Breast epithelium (tissue), 4 donors: ENCODE results near the gene APRT. TPM values are rescaled to one million over a fixed set of nuclear protein-coding genes. Genes with fewer than 3 reads are reported as not detected.
A peak's percentile ranks its signal among the peaks of the same experiment; 100 is the strongest.

ENCODE experiments used
- DNase-seq, 2 donors: peaks; one replicate each; pipeline ENCODE4 v3.0.0-alpha.2; 2019; ENCODE audit warnings: low spot score in 2 of 2
- H3K27ac ChIP-seq, 2 donors: fragments of 200-600 bp; sonication (generic) in 1 of 2; one replicate each; pipeline ENCODE4 v1.5.1; 2016 to 2019; ENCODE audit warnings: mild to moderate bottlenecking in 1 of 2
- H3K27me3 ChIP-seq, 2 donors: fragments of 200-600 bp; sonication (generic) in 1 of 2; one replicate each; pipeline versions ENCODE4 v1.5.1 to v1.6.0; 2017 to 2019; ENCODE audit warnings: control low read depth in 1 of 2, mild to moderate bottlenecking in 1 of 2
- H3K36me3 ChIP-seq: fragments of 200-600 bp; one replicate; pipeline ENCODE4 v1.5.1; 2019
- H3K4me1 ChIP-seq, 2 donors: fragments of 200-600 bp; sonication (generic); one replicate each; pipeline ENCODE4 v1.5.1; 2016 to 2019; ENCODE audit warnings: control low read depth in 1 of 2
- H3K4me3 ChIP-seq, 3 donors: fragments of 200-600 bp; sonication (generic); 1 replicate in 2 of 3; 2 replicates in 1 of 3; pipeline ENCODE4 v1.5.1; 2016 to 2019; ENCODE audit warnings: mild to moderate bottlenecking in 3 of 3, moderate library complexity in 2 of 3
- H3K9me3 ChIP-seq, 2 donors: fragments of 200-600 bp; sonication (generic) in 1 of 2; one replicate each; pipeline ENCODE4 v1.5.1; 2016 to 2019; ENCODE audit warnings: control low read depth in 1 of 2
- POLR2A ChIP-seq: fragments of 450-650 bp; IDR thresholded peaks from one replicate; pipeline ENCODE4 v1.6.1; 2016; ENCODE audit warnings: antibody characterized with exemption, mild to moderate bottlenecking, moderate library complexity
- POLR2AphosphoS5 ChIP-seq, 3 donors: sonication (generic); formaldehyde crosslinking; IDR thresholded peaks; one replicate each; pipeline ENCODE4 v1.6.1; 2017; ENCODE audit warnings: antibody characterized with exemption in 3 of 3
- intact Hi-C: fragments of 100-400 bp; cut with DNase I; formaldehyde crosslinking; loops from one replicate; pipeline ENCODE4 v1.15.1; 2023; ENCODE audit warnings: low total_unique reads
- total RNA-seq, 3 donors: library from RNA; depleted of rRNA; stranded (reverse); fragments of >200 nt; gene quantifications; one replicate each; pipeline ENCODE4 v1.1.0, GENCODE V29; 2016
- TF ChIP-seq, protein P1 (sequence below), 3 donors: fragments of 450-650 bp; IDR thresholded peaks; one replicate each; pipeline ENCODE4 v1.5.1; 2016 to 2017; ENCODE audit warnings: antibody characterized with exemption in 3 of 3, mild to moderate bottlenecking in 3 of 3, moderate library complexity in 3 of 3

APRT gene
- total RNA-seq, 3 donors from 2014 or later, result 93.8 to 152 (median 126) TPM

DNA sequence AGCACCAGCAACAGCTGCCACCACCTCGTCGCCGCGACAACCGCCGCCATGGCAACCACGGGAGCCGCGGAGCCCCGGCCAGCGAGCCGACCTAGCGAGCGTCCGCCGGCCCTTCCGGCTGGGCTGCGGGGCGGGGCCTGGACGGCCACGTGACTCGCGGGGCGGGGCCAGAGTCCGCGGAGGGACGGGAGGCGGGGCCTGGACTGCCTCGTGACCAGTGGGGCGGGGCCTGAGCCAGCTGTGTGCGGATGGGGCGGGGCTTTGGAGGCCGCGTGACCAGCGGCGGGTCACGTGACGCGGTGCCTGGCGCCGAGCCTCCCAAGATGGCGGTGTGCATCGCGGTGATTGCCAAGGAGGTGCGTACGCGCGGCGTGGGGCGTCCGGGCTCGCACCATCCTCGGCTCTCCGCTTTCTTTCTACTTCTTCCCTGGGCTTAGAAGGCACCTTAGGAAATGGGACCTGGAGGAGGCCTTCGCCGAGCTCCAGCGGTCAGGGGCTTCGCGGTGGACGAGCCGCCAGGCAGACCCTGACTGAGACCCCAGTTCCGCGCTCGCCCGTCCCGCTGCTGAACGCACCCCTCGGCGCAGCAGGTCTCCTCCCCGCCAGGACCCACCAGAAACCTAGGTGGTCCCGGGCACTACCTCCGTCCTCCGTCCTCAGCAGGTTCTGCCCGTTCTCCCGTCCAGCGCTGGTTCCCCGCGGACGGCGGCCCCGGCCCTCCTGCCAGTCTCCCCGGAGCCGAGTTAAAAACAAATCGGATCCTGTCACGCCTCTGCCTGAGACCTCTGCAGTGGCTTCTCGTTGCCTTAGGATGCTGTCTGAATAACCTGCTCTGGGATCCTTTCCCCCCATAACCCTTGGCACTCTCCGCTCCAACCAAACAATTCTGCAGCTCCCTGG is 45.4 kb upstream of the APRT start, which contains the start of the genes GALNS and TRAPPC2L:
Gene GALNS, minus strand, starts transcription at position 120 of the 900 bp plus-strand sequence. Its CDS starts 70 bp downstream, at position 50.
Gene TRAPPC2L, plus strand, starts transcription at position 300 of the 900 bp plus-strand sequence. Its CDS starts 24 bp downstream, at position 324.
- H3K36me3 ChIP-seq, result no peaks in the 10 kb centered on the region
- DNase-seq, result peak; percentile 98 to 100
- peak within 1 kb of the TSS; percentile 68 to 97 (median 75) for H3K4me3 ChIP-seq
- intact Hi-C loops, result loop anchor here (1.0 kb wide), 1 partner anchor 13 kb away; no protein-coding TSS in a partner anchor
- peaks cover 0 to 7% of the 10 kb centered on the region in 2 donors for H3K4me1 ChIP-seq
- TF ChIP-seq, protein P1, sequence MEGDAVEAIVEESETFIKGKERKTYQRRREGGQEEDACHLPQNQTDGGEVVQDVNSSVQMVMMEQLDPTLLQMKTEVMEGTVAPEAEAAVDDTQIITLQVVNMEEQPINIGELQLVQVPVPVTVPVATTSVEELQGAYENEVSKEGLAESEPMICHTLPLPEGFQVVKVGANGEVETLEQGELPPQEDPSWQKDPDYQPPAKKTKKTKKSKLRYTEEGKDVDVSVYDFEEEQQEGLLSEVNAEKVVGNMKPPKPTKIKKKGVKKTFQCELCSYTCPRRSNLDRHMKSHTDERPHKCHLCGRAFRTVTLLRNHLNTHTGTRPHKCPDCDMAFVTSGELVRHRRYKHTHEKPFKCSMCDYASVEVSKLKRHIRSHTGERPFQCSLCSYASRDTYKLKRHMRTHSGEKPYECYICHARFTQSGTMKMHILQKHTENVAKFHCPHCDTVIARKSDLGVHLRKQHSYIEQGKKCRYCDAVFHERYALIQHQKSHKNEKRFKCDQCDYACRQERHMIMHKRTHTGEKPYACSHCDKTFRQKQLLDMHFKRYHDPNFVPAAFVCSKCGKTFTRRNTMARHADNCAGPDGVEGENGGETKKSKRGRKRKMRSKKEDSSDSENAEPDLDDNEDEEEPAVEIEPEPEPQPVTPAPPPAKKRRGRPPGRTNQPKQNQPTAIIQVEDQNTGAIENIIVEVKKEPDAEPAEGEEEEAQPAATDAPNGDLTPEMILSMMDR (IDR thresholded peaks at IDR 0.05), result no peak
- TF ChIP-seq POLR2A (peak; percentile 46), POLR2AphosphoS5 (IDR thresholded peaks at IDR 0.05) (peak; percentile 85 to 92 (median 88))
- H3K27ac ChIP-seq, result peak within 1 kb of the TSS; percentile 79 to 91
- no peaks in the 10 kb centered on the region for H3K27me3 ChIP-seq
- H3K9me3 ChIP-seq, result no peaks in the 10 kb centered on the region

DNA sequence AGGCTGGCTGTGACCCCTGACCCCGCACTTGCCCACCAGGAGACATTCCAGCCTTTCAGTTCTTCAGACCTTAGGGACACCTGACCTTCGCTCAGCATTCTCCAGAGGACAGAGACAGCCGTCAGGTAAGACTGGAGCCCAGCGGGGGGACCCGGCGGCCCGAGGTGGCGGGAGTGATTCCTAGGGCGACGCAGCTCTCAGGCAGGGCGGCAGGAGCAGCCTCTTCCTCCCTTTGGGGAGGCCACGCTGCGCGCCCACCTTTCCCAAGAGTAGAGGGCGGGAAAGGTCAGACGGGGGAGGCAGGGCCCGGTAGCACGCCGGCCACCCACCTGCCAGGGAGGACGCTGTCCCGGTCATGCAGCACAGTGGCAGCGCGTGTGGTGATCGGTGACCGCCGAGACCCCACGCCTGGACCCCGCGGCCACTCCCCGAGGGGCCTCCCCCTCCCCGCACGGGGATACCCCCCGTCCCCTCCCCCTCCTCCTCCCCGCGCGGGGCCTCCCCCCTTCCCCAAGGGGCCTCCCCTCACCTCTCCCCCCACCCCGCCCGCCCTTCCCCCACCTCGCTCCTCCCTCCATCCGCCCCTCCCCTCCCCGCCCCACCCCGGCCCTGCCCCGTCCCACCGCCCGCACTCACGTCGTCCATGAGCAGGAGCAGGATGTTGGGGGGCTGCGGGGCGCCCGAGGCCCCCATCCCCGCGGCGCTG is 44.5 kb upstream of the APRT start:
- Histone ChIP-seq H3K9me3 (no peaks in the 10 kb centered on the region), H3K27ac (peak overlapping the region; percentile 79 to 91), H3K4me1 (peaks cover 0 to 7% of the 10 kb centered on the region in 2 donors), H3K36me3 (no peaks in the 10 kb centered on the region), H3K4me3 (peak overlapping the region; percentile 68 to 97 (median 75)), H3K27me3 (no peaks in the 10 kb centered on the region)
- intact Hi-C loops, result loop anchor here (1.0 kb wide), 1 partner anchor 12 kb away; no protein-coding TSS in a partner anchor
- DNase-seq, result no peak
- TF ChIP-seq POLR2AphosphoS5 (IDR thresholded peaks at IDR 0.05), result no peak
- TF ChIP-seq POLR2A, result no peak

- TF ChIP-seq POLR2AphosphoS5 (IDR thresholded peaks at IDR 0.05), result no peak
- TF ChIP-seq, protein P1 (IDR thresholded peaks at IDR 0.05), result no peak
- TF ChIP-seq POLR2A, result no peak
- H3K27ac ChIP-seq, result peak overlapping the region in 1 of 2 donors; percentile 91
- peaks cover 0 to 7% of the 10 kb centered on the region in 2 donors for H3K4me1 ChIP-seq
Measured at GRCh38 chr16:88855736-88856121, 44.0 kb upstream of the APRT start.

GRCh38 chr16:88855176-88855575 is 43.4 kb upstream of the APRT start:
- H3K36me3 ChIP-seq, result no peaks in the 10 kb centered on the region
- no peak overlapping the region for H3K27ac ChIP-seq
- H3K27me3 ChIP-seq, result no peaks in the 10 kb centered on the region
- no peak overlapping the region for H3K4me3 ChIP-seq
- H3K9me3 ChIP-seq, result no peaks in the 10 kb centered on the region
- no peak for DNase-seq
- TF ChIP-seq POLR2A (no peak), POLR2AphosphoS5 (IDR thresholded peaks at IDR 0.05) (no peak)
- TF ChIP-seq, protein P1 (IDR thresholded peaks at IDR 0.05), result no peak
- intact Hi-C loops, result no loop called here
- H3K4me1 ChIP-seq, result peaks cover 0 to 7% of the 10 kb centered on the region in 2 donors

More at GRCh38 chr16:88855736-88856121, 44.0 kb upstream of the APRT start:
- H3K4me3 ChIP-seq, result peak overlapping the region; percentile 68 to 97 (median 75)
- intact Hi-C loops, result loop anchor here (1.0 kb wide), 1 partner anchor 11 kb away; no protein-coding TSS in a partner anchor
- H3K9me3 ChIP-seq, result no peaks in the 10 kb centered on the region
- peak in 1 of 2 donors; percentile 19 for DNase-seq
- no peaks in the 10 kb centered on the region for H3K27me3 ChIP-seq
- no peaks in the 10 kb centered on the region for H3K36me3 ChIP-seq

DNA sequence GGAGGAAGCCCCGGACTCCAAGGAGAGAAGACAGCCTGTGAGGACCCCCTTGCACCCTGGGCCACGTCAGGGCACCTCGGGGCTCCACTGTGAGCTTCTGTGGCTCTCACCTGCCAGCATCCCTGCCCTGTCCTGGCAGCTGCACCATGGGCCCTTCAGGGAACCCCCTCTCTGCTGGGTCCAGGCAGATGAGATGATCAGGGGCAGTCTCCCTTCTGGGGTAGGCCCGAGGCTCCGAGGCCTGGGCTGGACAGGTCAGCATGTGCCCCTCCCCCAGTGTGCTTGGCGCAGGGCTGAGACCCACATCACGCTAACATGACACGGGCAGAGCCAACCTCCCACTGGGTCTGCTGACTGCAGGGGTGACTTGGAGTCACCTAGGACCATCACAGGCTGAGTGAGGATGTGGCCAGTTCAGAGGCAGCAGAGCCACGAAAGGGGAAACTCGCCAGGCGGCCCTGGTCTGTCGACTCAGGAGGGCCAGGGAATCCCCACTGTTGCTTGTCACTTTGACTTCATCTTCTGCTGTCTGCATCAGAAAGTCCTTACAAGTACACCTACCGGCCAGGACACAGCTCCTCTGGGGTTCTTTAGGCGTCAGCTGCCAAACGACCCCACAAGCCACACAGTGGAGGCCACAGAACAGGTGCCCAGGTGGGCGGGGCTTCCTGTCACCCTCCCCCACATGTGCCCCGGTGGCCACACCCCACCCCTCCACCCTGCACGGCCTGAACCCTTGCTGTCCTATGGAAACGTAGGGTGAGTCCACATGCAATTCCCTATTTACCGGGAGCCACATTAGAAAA is 42.8 kb upstream of the APRT start:
- DNase-seq, result no peak
- Histone ChIP-seq H3K9me3 (no peaks in the 10 kb centered on the region), H3K27me3 (no peaks in the 10 kb centered on the region), H3K4me3 (no peak overlapping the region), H3K36me3 (no peaks in the 10 kb centered on the region), H3K27ac (no peak overlapping the region), H3K4me1 (peaks cover 0 to 7% of the 10 kb centered on the region in 2 donors)
- TF ChIP-seq, protein P1 (IDR thresholded peaks at IDR 0.05), result no peak
- TF ChIP-seq POLR2AphosphoS5 (IDR thresholded peaks at IDR 0.05) (no peak), POLR2A (no peak)
- intact Hi-C loops, result no loop called here
